Right lobe of liver (tissue), 6 donors: ENCODE measurements around the gene NLGN1. TPM values are rescaled to one million over a fixed set of nuclear protein-coding genes. Genes with fewer than 3 reads are reported as not detected.

Source experiments
- ATAC-seq, 4 donors: fragments of 200-7000 bp; cut with Tn5 transposase; one replicate each; pipeline ENCODE4 v1.9.1; 2020; ENCODE audit warnings: mild to moderate bottlenecking in 4 of 4, moderate library complexity in 4 of 4
- DNase-seq, 3 donors: peaks; one replicate each; pipeline ENCODE4 v3.0.0-alpha.2; 2020
- H3K27ac ChIP-seq, 3 donors: fragments of 200-600 bp; one replicate each; pipeline ENCODE4 v1.8.0; 2022
- H3K27me3 ChIP-seq, 2 donors: fragments of 200-600 bp; one replicate each; pipeline ENCODE4 v1.8.0; 2022
- H3K36me3 ChIP-seq, 4 donors: fragments of 200-600 bp; sonication (generic) in 1 of 4; one replicate each; pipeline versions ENCODE4 v1.5.1 to v1.8.0; 2017 to 2022; ENCODE audit warnings: control low read depth in 1 of 4
- H3K4me1 ChIP-seq, 4 donors: fragments of 200-600 bp; sonication (generic) in 1 of 4; one replicate each; pipeline versions ENCODE4 v1.5.1 to v1.8.0; 2017 to 2022; ENCODE audit warnings: control low read depth in 1 of 4
- H3K4me3 ChIP-seq, 3 donors: fragments of 200-600 bp; one replicate each; pipeline ENCODE4 v1.8.0; 2022
- H3K9me3 ChIP-seq, 4 donors: fragments of 200-600 bp; sonication (generic) in 1 of 4; one replicate each; pipeline versions ENCODE4 v1.5.1 to v1.8.0; 2017 to 2022; ENCODE audit warnings: control low read depth in 1 of 4
- CTCF ChIP-seq, 4 donors: fragments of 200-600 bp in 3 of 4; fragments of 450-650 bp in 1 of 4; IDR thresholded peaks; one replicate each; pipeline versions ENCODE4 v1.5.1 to v1.8.0; 2016 to 2022; ENCODE audit warnings: antibody characterized with exemption in 4 of 4, mild to moderate bottlenecking in 2 of 4
- POLR2A ChIP-seq: fragments of 450-650 bp; IDR thresholded peaks from one replicate; pipeline ENCODE4 v1.6.1; 2017; ENCODE audit warnings: antibody characterized with exemption, mild to moderate bottlenecking
- WGBS: methylation state at CpG from one replicate; pipeline ENCODE4 v1.1.6; 2018; ENCODE audit warnings: low coverage, low lambda C conversion rate; ENCODE audit not compliant: insufficient coverage; ENCODE audit errors: missing lambda C conversion rate; 5-methylcytosine and 5-hydroxymethylcytosine counted together
- intact Hi-C, 2 donors: fragments of 100-400 bp; cut with DNase I; formaldehyde crosslinking; loops; one replicate each; pipeline versions ENCODE4 v1.11.2 to v1.14.1; 2022
- total RNA-seq, 6 experiments: library from RNA; depleted of rRNA in 2 of 6; stranded (reverse); fragments of >200 nt in 2 of 6; fragmentation: NEBNext Ultra II Directional in 3 of 6; extraction: Animal tissue kit (Norgen Biotek cat#: 25700) in 3 of 6; gene quantifications; one replicate each; pipeline versions ENCODE4 v1.1.0 to v1.2.4, GENCODE V29; 2016 to 2023
- donor health status: DM: no; HTN: yes; CAD: no.
- donor health status: DM: no; HTN: no; CAD: no.
- donor health status: DM: no; HTN: no; CAD: no.
- donor health status: DM: no; HTN: yes; CAD: no.
- donor health status: DM: no; HTN: yes; CAD: no.

The NLGN1 gene
- total RNA-seq, 6 experiments from 2014 or later, result 0.02 to 0.12 TPM; not detected in 4

GRCh38 chr3:173745952-173746682, 348.6 kb downstream of the NLGN1 start:
- no peaks in the 10 kb centered on the region for H3K27me3 ChIP-seq
- no peaks in the 10 kb centered on the region for H3K4me1 ChIP-seq
- intact Hi-C loops, result no loop called here
- WGBS, result 47% methylated on average over 4 of the region's 4 CpGs
- no peaks in the 10 kb centered on the region for H3K9me3 ChIP-seq
- no peak overlapping the region for H3K27ac ChIP-seq
- H3K36me3 ChIP-seq, result no peaks in the 10 kb centered on the region
- DNase-seq (no peak), ATAC-seq (no peak)
- TF ChIP-seq POLR2A (no peak), CTCF (IDR thresholded peaks at IDR 0.05) (no peak)
- H3K4me3 ChIP-seq, result no peak overlapping the region

GRCh38 chr3:173747427-173747826, 349.9 kb downstream of the NLGN1 start:
- Histone ChIP-seq H3K27me3 (no peaks in the 10 kb centered on the region), H3K9me3 (no peaks in the 10 kb centered on the region), H3K4me3 (no peak overlapping the region), H3K36me3 (no peaks in the 10 kb centered on the region), H3K4me1 (no peaks in the 10 kb centered on the region), H3K27ac (no peak overlapping the region)
- DNase-seq (no peak), ATAC-seq (no peak)
- intact Hi-C loops, result no loop called here
- TF ChIP-seq CTCF (IDR thresholded peaks at IDR 0.05), result no peak
- no peak for TF ChIP-seq POLR2A
- 74% methylated on average over 3 of the region's 3 CpGs for WGBS

- Histone ChIP-seq H3K27me3 (no peaks in the 10 kb centered on the region), H3K9me3 (no peaks in the 10 kb centered on the region), H3K4me1 (no peaks in the 10 kb centered on the region), H3K4me3 (no peak overlapping the region), H3K27ac (no peak overlapping the region), H3K36me3 (no peaks in the 10 kb centered on the region)
- no peak for DNase-seq
- intact Hi-C loops, result no loop called here
- no peak for ATAC-seq
- TF ChIP-seq POLR2A, result no peak
- no peak for TF ChIP-seq CTCF (IDR thresholded peaks at IDR 0.05)
- 56% methylated on average over 1 of the region's 1 CpG for WGBS
These were observed 350.6 kb downstream of the NLGN1 start for GRCh38 chr3:173748105-173748504.

GRCh38 chr3:173750095-173750494, 352.6 kb downstream of the NLGN1 start:
- 17% methylated on average over 2 of the region's 2 CpGs for WGBS
- no peak for TF ChIP-seq POLR2A
- no peak for TF ChIP-seq CTCF (IDR thresholded peaks at IDR 0.05)
- Histone ChIP-seq H3K27ac (no peak overlapping the region), H3K36me3 (no peaks in the 10 kb centered on the region), H3K27me3 (no peaks in the 10 kb centered on the region), H3K9me3 (no peaks in the 10 kb centered on the region), H3K4me3 (no peak overlapping the region), H3K4me1 (no peaks in the 10 kb centered on the region)
- DNase-seq, result no peak
- intact Hi-C loops, result no loop called here
- no peak for ATAC-seq
